Osteoblast (primary cell): ENCODE data around the gene TTC27. TPM values are rescaled to one million over a fixed set of nuclear protein-coding genes. Genes with fewer than 3 reads are reported as not detected.

Experiments used
- DNase-seq: peaks from one replicate; pipeline ENCODE4 v3.0.0; 2011; ENCODE audit warnings: low spot score, mixed read lengths; ENCODE audit not compliant: insufficient read length; ENCODE audit errors: missing footprints
- H2AFZ ChIP-seq: 2 replicates; pipeline ENCODE4 v1.6.0; 2011; ENCODE audit warnings: mild to moderate bottlenecking, low read length
- H3K27ac ChIP-seq: 2 replicates; pipeline ENCODE4 v1.5.1; 2011; ENCODE audit warnings: mild to moderate bottlenecking, low read depth, low read length, moderate library complexity
- H3K27me3 ChIP-seq: 2 replicates; pipeline ENCODE4 v1.6.0; 2012; ENCODE audit warnings: mild to moderate bottlenecking, control low read depth, inconsistent platforms, low read length, moderate library complexity; ENCODE audit not compliant: insufficient read depth
- H3K36me3 ChIP-seq: 2 replicates; pipeline ENCODE4 v1.5.1; 2011; ENCODE audit warnings: mild to moderate bottlenecking, low read length, control low read depth, moderate library complexity; ENCODE audit not compliant: insufficient read depth
- H3K4me1 ChIP-seq: 2 replicates; pipeline ENCODE4 v1.5.1; 2011; ENCODE audit warnings: mild to moderate bottlenecking, low read length, control low read depth, moderate library complexity; ENCODE audit not compliant: insufficient read depth
- H3K4me2 ChIP-seq: 2 replicates; pipeline ENCODE4 v1.6.0; 2011; ENCODE audit warnings: mild to moderate bottlenecking, low read length; ENCODE audit not compliant: insufficient read depth
- H3K4me3 ChIP-seq: fragments of 200-600 bp; sonication (generic); 3 replicates; pipeline ENCODE4 v1.5.1; 2012; ENCODE audit warnings: mild to moderate bottlenecking, low read length, inconsistent platforms; ENCODE audit not compliant: insufficient read depth
- H3K79me2 ChIP-seq: 2 replicates; pipeline ENCODE4 v1.6.0; 2012; ENCODE audit warnings: mild to moderate bottlenecking, low read length, control low read depth, inconsistent platforms; ENCODE audit not compliant: insufficient read depth
- H3K9me3 ChIP-seq: 2 replicates; pipeline ENCODE4 v1.5.1; 2011; ENCODE audit warnings: low read depth, low read length, control low read depth
- H4K20me1 ChIP-seq: 2 replicates; pipeline ENCODE4 v1.6.0; 2012; ENCODE audit warnings: mild to moderate bottlenecking, low read length, control low read depth; ENCODE audit not compliant: insufficient read depth
- total RNA-seq: library from RNA; depleted of rRNA; stranded (reverse); fragments of >200 nt; gene quantifications from 2 replicates; pipeline ENCODE4 v1.2.3, GENCODE V29; 2012
- TF ChIP-seq, protein P1 (sequence below): IDR thresholded peaks from 2 replicates; pipeline ENCODE4 v1.5.1; 2011; ENCODE audit warnings: mild to moderate bottlenecking, low read depth, low read length, moderate library complexity; ENCODE audit errors: extremely low read depth

Gene TTC27
- total RNA-seq, 1 donor: 25.3 TPM

DNA sequence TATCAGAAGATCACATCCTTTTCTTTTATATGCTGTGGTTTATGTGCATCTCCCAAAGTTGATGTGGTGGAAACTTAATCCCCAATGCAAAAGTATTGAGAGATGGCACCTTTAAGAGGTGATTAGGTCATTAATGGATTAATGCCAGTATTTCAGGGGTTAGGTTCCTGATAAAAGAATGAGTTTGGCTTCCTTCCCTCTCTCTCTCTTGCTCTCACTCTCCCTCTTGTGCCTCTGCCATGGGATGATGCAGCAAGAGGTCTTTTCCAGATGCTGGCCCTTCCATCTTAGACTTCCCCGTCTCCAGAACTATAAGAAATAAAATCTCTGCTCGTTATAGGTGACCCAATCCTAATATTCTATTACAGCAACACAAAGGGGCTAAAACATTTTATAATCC, 85.0 kb downstream of the TTC27 start:
- peaks cover 20% of the 10 kb centered on the region for H3K4me1 ChIP-seq
- no peak overlapping the region for H2AFZ ChIP-seq
- H3K36me3 ChIP-seq: no peaks in the 10 kb centered on the region
- no peaks in the 10 kb centered on the region for H3K27me3 ChIP-seq
- no peak overlapping the region for H3K4me3 ChIP-seq
- no peak for DNase-seq
- no peak overlapping the region for H3K4me2 ChIP-seq
- TF ChIP-seq, protein P1, sequence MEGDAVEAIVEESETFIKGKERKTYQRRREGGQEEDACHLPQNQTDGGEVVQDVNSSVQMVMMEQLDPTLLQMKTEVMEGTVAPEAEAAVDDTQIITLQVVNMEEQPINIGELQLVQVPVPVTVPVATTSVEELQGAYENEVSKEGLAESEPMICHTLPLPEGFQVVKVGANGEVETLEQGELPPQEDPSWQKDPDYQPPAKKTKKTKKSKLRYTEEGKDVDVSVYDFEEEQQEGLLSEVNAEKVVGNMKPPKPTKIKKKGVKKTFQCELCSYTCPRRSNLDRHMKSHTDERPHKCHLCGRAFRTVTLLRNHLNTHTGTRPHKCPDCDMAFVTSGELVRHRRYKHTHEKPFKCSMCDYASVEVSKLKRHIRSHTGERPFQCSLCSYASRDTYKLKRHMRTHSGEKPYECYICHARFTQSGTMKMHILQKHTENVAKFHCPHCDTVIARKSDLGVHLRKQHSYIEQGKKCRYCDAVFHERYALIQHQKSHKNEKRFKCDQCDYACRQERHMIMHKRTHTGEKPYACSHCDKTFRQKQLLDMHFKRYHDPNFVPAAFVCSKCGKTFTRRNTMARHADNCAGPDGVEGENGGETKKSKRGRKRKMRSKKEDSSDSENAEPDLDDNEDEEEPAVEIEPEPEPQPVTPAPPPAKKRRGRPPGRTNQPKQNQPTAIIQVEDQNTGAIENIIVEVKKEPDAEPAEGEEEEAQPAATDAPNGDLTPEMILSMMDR: no peak
- no peaks in the 10 kb centered on the region for H4K20me1 ChIP-seq
- H3K79me2 ChIP-seq: no peaks in the 10 kb centered on the region
- H3K9me3 ChIP-seq: no peaks in the 10 kb centered on the region
- no peak overlapping the region for H3K27ac ChIP-seq

DNA sequence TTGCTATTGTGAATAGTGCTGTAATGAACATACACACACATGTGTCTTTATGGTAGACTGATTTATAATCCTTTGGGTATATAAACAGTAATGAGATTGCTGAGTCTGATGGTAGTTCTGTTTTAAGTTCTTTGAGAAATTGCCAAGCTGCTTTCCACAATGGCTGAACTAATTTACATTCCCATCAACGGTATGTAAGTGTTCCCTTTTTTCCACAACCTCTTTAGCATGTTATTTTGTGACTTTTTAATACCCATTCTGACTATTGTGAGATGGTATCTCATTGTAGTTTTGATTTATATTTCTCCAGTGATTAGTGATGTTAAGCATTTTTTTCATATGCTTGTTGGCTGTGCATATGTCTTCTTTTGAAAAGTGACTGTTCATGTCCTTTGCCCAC, 86.7 kb downstream of the TTC27 start:
- Histone ChIP-seq H3K4me2 (no peak overlapping the region), H3K79me2 (no peaks in the 10 kb centered on the region), H3K27ac (no peak overlapping the region), H4K20me1 (no peaks in the 10 kb centered on the region), H3K4me3 (no peak overlapping the region), H3K4me1 (peaks cover 20% of the 10 kb centered on the region), H3K9me3 (no peaks in the 10 kb centered on the region), H2AFZ (no peak overlapping the region), H3K27me3 (no peaks in the 10 kb centered on the region), H3K36me3 (no peaks in the 10 kb centered on the region)
- DNase-seq: no peak
- TF ChIP-seq, protein P1: no peak

DNA sequence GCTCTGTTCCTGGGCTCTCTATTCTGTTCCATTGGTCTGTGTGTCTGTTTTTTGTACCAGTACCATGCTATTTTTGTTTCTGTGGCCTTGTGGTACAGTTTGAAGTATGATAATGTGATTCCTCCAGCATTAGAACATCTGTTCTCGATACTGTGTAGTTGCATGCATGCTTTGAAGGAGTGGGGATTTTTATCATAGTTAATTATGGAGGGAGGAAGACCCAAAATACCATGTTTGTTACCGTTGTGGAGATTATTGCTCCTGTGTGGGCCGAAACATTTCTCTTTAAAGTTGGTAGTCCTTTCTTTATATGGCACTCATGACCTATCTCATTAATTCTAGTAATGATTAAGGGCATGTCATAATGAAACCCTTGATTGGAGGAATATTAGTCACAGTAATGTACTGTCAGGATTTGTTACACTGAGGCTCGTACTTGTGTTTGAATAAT, 87.6 kb downstream of the TTC27 start:
- TF ChIP-seq, protein P1: no peak
- no peak for DNase-seq
- Histone ChIP-seq H3K27ac (no peak overlapping the region), H3K27me3 (no peaks in the 10 kb centered on the region), H3K9me3 (no peaks in the 10 kb centered on the region), H3K36me3 (no peaks in the 10 kb centered on the region), H4K20me1 (no peaks in the 10 kb centered on the region), H3K4me1 (peaks cover 29% of the 10 kb centered on the region), H3K79me2 (no peaks in the 10 kb centered on the region), H2AFZ (no peak overlapping the region), H3K4me2 (no peak overlapping the region), H3K4me3 (no peak overlapping the region)

DNA sequence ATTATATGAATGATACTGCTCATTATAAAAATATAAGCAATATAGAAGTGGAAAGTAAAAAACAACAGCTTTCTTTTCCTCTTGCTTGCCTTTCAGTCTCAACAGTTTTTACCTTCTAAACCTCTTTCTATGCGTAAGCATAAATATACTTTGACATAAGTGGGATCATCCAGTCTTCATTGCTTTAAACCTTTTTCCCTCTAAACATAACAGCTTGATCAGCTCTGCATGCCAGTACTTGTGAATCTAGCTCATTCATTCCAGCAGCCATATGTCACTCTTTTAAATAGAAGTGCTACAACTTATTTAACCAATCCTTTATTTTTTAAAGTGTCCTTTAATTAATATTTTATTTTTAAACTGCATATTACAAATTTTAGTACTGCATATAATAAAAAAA, 88.1 kb downstream of the TTC27 start:
- TF ChIP-seq, protein P1: no peak

More for the DNA sequence above, 88.1 kb downstream of the TTC27 start:
- no peaks in the 10 kb centered on the region for H3K27me3 ChIP-seq
- H3K27ac ChIP-seq: no peak overlapping the region
- H3K4me3 ChIP-seq: no peak overlapping the region
- H3K4me1 ChIP-seq: peaks cover 32% of the 10 kb centered on the region
- no peak overlapping the region for H3K4me2 ChIP-seq
- no peak overlapping the region for H2AFZ ChIP-seq
- no peaks in the 10 kb centered on the region for H3K79me2 ChIP-seq
- no peaks in the 10 kb centered on the region for H3K36me3 ChIP-seq
- no peaks in the 10 kb centered on the region for H3K9me3 ChIP-seq
- DNase-seq: no peak
- H4K20me1 ChIP-seq: no peaks in the 10 kb centered on the region
